CD4-positive, CD25-positive, alpha-beta regulatory T cell (primary cell): ENCODE data around the gene PRKAG1. TPM values are rescaled to one million over a fixed set of nuclear protein-coding genes. Genes with fewer than 3 reads are reported as not detected.

ENCODE experiments used
- ATAC-seq, 2 donors: fragments of 150-1000 bp; cut with Tn5 transposase; one replicate each; pipeline ENCODE4 v1.10.0; 2021; ENCODE audit warnings: low read depth in 2 of 2, moderate number of reproducible peaks in 2 of 2, moderate library complexity in 1 of 2
- DNase-seq, 3 donors: peaks; one replicate each; pipeline versions ENCODE4 v3.0.0 to v3.0.0-alpha.2; 2012 to 2022; ENCODE audit warnings: mixed read lengths in 1 of 3
- H3K27ac ChIP-seq: one replicate; pipeline ENCODE4 v1.7.0; 2013; ENCODE audit warnings: mild to moderate bottlenecking, low read length; ENCODE audit not compliant: insufficient read depth, poor library complexity, severe bottlenecking
- H3K27me3 ChIP-seq: one replicate; pipeline ENCODE4 v1.7.0; 2013; ENCODE audit warnings: low read length; ENCODE audit not compliant: control insufficient read depth, insufficient read depth
- H3K36me3 ChIP-seq: one replicate; pipeline ENCODE4 v1.7.0; 2013; ENCODE audit warnings: mild to moderate bottlenecking, low read length, moderate library complexity; ENCODE audit not compliant: control insufficient read depth, insufficient read depth
- H3K4me1 ChIP-seq: 2 replicates; pipeline ENCODE4 v1.7.0; 2013; ENCODE audit warnings: mild to moderate bottlenecking, low read length; ENCODE audit not compliant: insufficient read depth, control insufficient read depth, poor library complexity, severe bottlenecking
- H3K4me3 ChIP-seq: one replicate; pipeline ENCODE4 v1.7.0; 2013; ENCODE audit warnings: low read depth, mild to moderate bottlenecking, low read length, moderate library complexity
- H3K9me3 ChIP-seq, 2 experiments: 1 replicate in 1 of 2; 2 replicates in 1 of 2; pipeline ENCODE4 v1.7.0; 2013; ENCODE audit warnings: low read length in 2 of 2, mild to moderate bottlenecking in 1 of 2, moderate library complexity in 1 of 2; ENCODE audit not compliant: control insufficient read depth in 2 of 2
- H3K27ac Mint-ChIP-seq, 3 donors: one replicate each; pipeline ENCODE4 v1.8.0; 2020 to 2022; ENCODE audit warnings: mild to moderate bottlenecking in 3 of 3, mixed read lengths in 3 of 3, moderate library complexity in 2 of 3
- H3K27me3 Mint-ChIP-seq: one replicate; pipeline ENCODE4 v1.8.0; 2022; ENCODE audit warnings: mild to moderate bottlenecking, mixed read lengths
- H3K36me3 Mint-ChIP-seq: one replicate; pipeline ENCODE4 v1.8.0; 2020; ENCODE audit warnings: mixed read lengths
- H3K4me1 Mint-ChIP-seq, 4 donors: one replicate each; pipeline ENCODE4 v1.8.0; 2020 to 2022; ENCODE audit warnings: mixed read lengths in 4 of 4, mild to moderate bottlenecking in 1 of 4
- H3K4me3 Mint-ChIP-seq, 4 donors: one replicate each; pipeline ENCODE4 v1.8.0; 2020 to 2022; ENCODE audit warnings: mild to moderate bottlenecking in 4 of 4, mixed read lengths in 4 of 4, moderate library complexity in 3 of 4
- H3K9me3 Mint-ChIP-seq, 7 donors: one replicate each; pipeline ENCODE4 v1.8.0; 2020 to 2022; ENCODE audit warnings: mixed read lengths in 7 of 7, mild to moderate bottlenecking in 3 of 7, moderate library complexity in 2 of 7
- polyA plus RNA-seq, 4 donors: library from polyadenylated mRNA; unstranded; fragments of 300-500 nt; fragmentation: Illumina TruSeq; gene quantifications; one replicate each; pipeline ENCODE4 v1.2.3, GENCODE V29; 2021
- total RNA-seq: library from RNA; stranded (reverse); gene quantifications from one replicate; pipeline ENCODE4 v1.2.3, GENCODE V29; 2022

PRKAG1 gene
- total and polyA plus RNA-seq, 5 donors from 2014 or later = 51.3 to 83.8 (median 64.0) TPM

- Histone ChIP-seq H3K27me3 (no peaks in the 10 kb centered on the region), H3K36me3 (peaks cover 6% of the 10 kb centered on the region), H3K4me1 (peaks cover 51% of the 10 kb centered on the region), H3K9me3 (no peaks in the 10 kb centered on the region), H3K4me3 (peak overlapping the region; percentile 82), H3K27ac (peak overlapping the region; percentile 88)
- Mint-ChIP-seq H3K4me3 (peak overlapping the region; percentile 79 to 96 (median 95)), H3K27me3 (peaks cover 16% of the 10 kb centered on the region), H3K9me3 (peaks cover 0 to 2% (median 0%) of the 10 kb centered on the region in 7 donors), H3K4me1 (peaks cover 25 to 65% (median 55%) of the 10 kb centered on the region in 4 donors), H3K36me3 (peaks cover 7% of the 10 kb centered on the region), H3K27ac (peak overlapping the region; percentile 86 to 94 (median 94))
- ATAC-seq (peak in 1 of 2 donors; percentile 5), DNase-seq (peak in 1 of 3 donors; percentile 44)
These were observed 41.0 kb upstream of the PRKAG1 start for GRCh38 chr12:49059299-49060171.

DNA sequence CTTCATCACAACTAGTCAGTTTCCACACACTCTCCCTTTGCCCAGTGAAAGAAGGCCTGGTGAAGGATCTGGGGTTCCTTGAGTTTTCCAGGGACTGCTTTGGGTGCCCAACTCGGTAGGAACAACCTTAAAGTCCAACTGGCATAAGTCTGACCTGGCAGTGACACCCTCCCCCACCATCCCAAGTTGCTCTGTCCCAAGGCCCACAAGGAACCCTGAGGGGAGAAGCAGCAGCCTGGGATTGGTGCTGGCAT lies 40.4 kb upstream of the PRKAG1 start:
- Histone ChIP-seq H3K36me3 (peaks cover 12% of the 10 kb centered on the region), H3K9me3 (no peaks in the 10 kb centered on the region), H3K4me3 (peak overlapping the region; percentile 82), H3K27ac (peak overlapping the region; percentile 88), H3K27me3 (no peaks in the 10 kb centered on the region), H3K4me1 (peaks cover 54% of the 10 kb centered on the region)
- Mint-ChIP-seq H3K4me1 (peaks cover 23 to 69% (median 53%) of the 10 kb centered on the region in 4 donors), H3K27ac (peak overlapping the region; percentile 89 to 94 (median 94)), H3K36me3 (peaks cover 7% of the 10 kb centered on the region), H3K9me3 (peaks cover 0 to 2% (median 0%) of the 10 kb centered on the region in 7 donors), H3K4me3 (peak overlapping the region; percentile 79 to 96 (median 95)), H3K27me3 (peaks cover 16% of the 10 kb centered on the region)
- ATAC-seq (no peak), DNase-seq (no peak)

DNA sequence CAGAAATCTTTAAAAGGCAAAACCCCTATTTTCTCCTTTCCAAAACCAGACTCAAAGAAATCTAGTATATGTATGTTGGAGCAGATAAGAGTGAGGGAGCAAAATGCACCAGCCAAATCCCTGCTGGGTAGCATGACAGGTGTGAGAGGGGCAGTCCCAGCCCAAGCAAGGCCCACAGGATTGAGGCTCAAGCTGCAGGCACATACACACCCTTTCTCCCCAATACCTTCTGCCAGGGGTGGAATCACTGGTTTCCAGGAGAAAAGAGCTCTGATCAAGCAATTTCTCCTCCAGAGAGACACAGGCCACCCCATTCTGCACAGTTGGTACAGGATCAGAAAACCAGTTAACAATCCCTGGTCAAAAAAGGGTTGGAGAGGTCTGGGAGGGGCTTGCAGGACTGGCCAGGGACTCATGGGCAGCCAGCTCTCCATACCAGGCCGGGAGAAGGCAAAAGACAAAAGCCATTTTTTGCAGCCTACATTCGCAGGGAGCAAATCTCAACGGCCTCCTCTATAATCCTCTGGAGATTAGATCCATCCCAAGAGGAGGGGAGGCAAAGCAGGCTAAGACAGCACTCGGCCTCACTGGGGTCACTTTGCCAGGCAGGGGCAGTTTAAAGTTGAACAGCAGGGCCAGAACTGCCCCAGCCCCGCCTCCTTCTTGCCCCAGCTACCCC lies 39.9 kb upstream of the PRKAG1 start:
- peak overlapping the region; percentile 79 to 96 (median 95) for H3K4me3 Mint-ChIP-seq
- Histone ChIP-seq H3K36me3 (peaks cover 16% of the 10 kb centered on the region), H3K4me1 (peaks cover 54% of the 10 kb centered on the region), H3K4me3 (peak overlapping the region; percentile 82), H3K27me3 (no peaks in the 10 kb centered on the region), H3K27ac (peak overlapping the region; percentile 88), H3K9me3 (no peaks in the 10 kb centered on the region)
- H3K27me3 Mint-ChIP-seq = peaks cover 16% of the 10 kb centered on the region
- DNase-seq (no peak), ATAC-seq (no peak)
- H3K36me3 Mint-ChIP-seq = peaks cover 9% of the 10 kb centered on the region
- peaks cover 19 to 69% (median 50%) of the 10 kb centered on the region in 4 donors for H3K4me1 Mint-ChIP-seq
- H3K9me3 Mint-ChIP-seq = peaks cover 0 to 2% (median 0%) of the 10 kb centered on the region in 7 donors
- H3K27ac Mint-ChIP-seq = peak overlapping the region; percentile 89 to 94 (median 94)

GRCh38 chr12:49057888-49058287 lies 39.3 kb upstream of the PRKAG1 start:
- ATAC-seq (no peak), DNase-seq (no peak)
- peaks cover 54% of the 10 kb centered on the region for H3K4me1 ChIP-seq
- H3K27ac Mint-ChIP-seq = peak overlapping the region; percentile 86 to 94 (median 94)
- peak overlapping the region; percentile 79 to 96 (median 95) for H3K4me3 Mint-ChIP-seq
- H3K27me3 Mint-ChIP-seq = peaks cover 16% of the 10 kb centered on the region
- H3K9me3 Mint-ChIP-seq = peaks cover 0 to 2% (median 0%) of the 10 kb centered on the region in 7 donors
- no peaks in the 10 kb centered on the region for H3K9me3 ChIP-seq
- peaks cover 15% of the 10 kb centered on the region for H3K36me3 Mint-ChIP-seq
- peaks cover 22% of the 10 kb centered on the region for H3K36me3 ChIP-seq
- peak overlapping the region; percentile 82 for H3K4me3 ChIP-seq
- H3K27me3 ChIP-seq = no peaks in the 10 kb centered on the region
- H3K4me1 Mint-ChIP-seq = peaks cover 19 to 73% (median 53%) of the 10 kb centered on the region in 4 donors
- H3K27ac ChIP-seq = peak overlapping the region; percentile 88

GRCh38 chr12:49055978-49056754 lies 37.6 kb upstream of the PRKAG1 start:
- H3K4me1 ChIP-seq = peaks cover 52% of the 10 kb centered on the region
- no peaks in the 10 kb centered on the region for H3K27me3 ChIP-seq
- ATAC-seq (peak; percentile 75 to 79), DNase-seq (peak; percentile 42 to 83 (median 56))
- peak overlapping the region; percentile 82 for H3K4me3 ChIP-seq
- H3K36me3 ChIP-seq = peaks cover 38% of the 10 kb centered on the region
- Mint-ChIP-seq H3K4me1 (peaks cover 15 to 74% (median 48%) of the 10 kb centered on the region in 4 donors), H3K4me3 (peak overlapping the region; percentile 55 to 96 (median 86)), H3K27me3 (peaks cover 13% of the 10 kb centered on the region), H3K27ac (peak overlapping the region; percentile 87 to 94 (median 90)), H3K36me3 (peaks cover 28% of the 10 kb centered on the region), H3K9me3 (peaks cover 0 to 2% (median 0%) of the 10 kb centered on the region in 7 donors)
- H3K9me3 ChIP-seq = no peaks in the 10 kb centered on the region
- peak overlapping the region; percentile 54 for H3K27ac ChIP-seq

- Mint-ChIP-seq H3K4me3 (peak overlapping the region in 2 of 4 donors; percentile 17 to 38), H3K27ac (peak overlapping the region in 1 of 3 donors; percentile 75), H3K9me3 (no peaks in the 10 kb centered on the region), H3K36me3 (peaks cover 35% of the 10 kb centered on the region), H3K4me1 (peaks cover 15 to 76% (median 48%) of the 10 kb centered on the region in 4 donors), H3K27me3 (peaks cover 5% of the 10 kb centered on the region)
- H3K4me3 ChIP-seq = peak overlapping the region; percentile 82
- DNase-seq (no peak), ATAC-seq (no peak)
- peaks cover 47% of the 10 kb centered on the region for H3K4me1 ChIP-seq
- H3K27me3 ChIP-seq = no peaks in the 10 kb centered on the region
- peaks cover 49% of the 10 kb centered on the region for H3K36me3 ChIP-seq
- H3K9me3 ChIP-seq = no peaks in the 10 kb centered on the region
- no peak overlapping the region for H3K27ac ChIP-seq
These were observed 36.5 kb upstream of the PRKAG1 start for GRCh38 chr12:49055092-49055491.

- Mint-ChIP-seq H3K27ac (peak overlapping the region in 1 of 3 donors; percentile 75), H3K4me1 (peaks cover 15 to 76% (median 48%) of the 10 kb centered on the region in 4 donors), H3K36me3 (peaks cover 35% of the 10 kb centered on the region), H3K9me3 (no peaks in the 10 kb centered on the region), H3K27me3 (peaks cover 4% of the 10 kb centered on the region), H3K4me3 (no peak overlapping the region)
- Histone ChIP-seq H3K27ac (no peak overlapping the region), H3K36me3 (peaks cover 55% of the 10 kb centered on the region), H3K4me3 (no peak overlapping the region), H3K27me3 (no peaks in the 10 kb centered on the region), H3K9me3 (no peaks in the 10 kb centered on the region), H3K4me1 (peaks cover 47% of the 10 kb centered on the region)
- no peak for DNase-seq
- no peak for ATAC-seq
These were observed 35.9 kb upstream of the PRKAG1 start for GRCh38 chr12:49054524-49054923.
